CD8-positive, alpha-beta memory T cell (primary cell): ENCODE data around the gene GRN. TPM values are rescaled to one million over a fixed set of nuclear protein-coding genes. Genes with fewer than 3 reads are reported as not detected.
A peak's percentile ranks its signal among the peaks of the same experiment; 100 is the strongest.

Experiments used
- CTCF ChIA-PET: fragments of 350-600 bp; sonication (Branson Sonifier 250); formaldehyde crosslinking; loops from one replicate; lab custom pipeline; 2021; ENCODE audit warnings: antibody characterized with exemption; lab: Charles Lee
- POLR2A ChIA-PET: fragments of 350-600 bp; sonication (Branson Sonifier 250); formaldehyde crosslinking; loops from one replicate; lab custom pipeline; 2021; ENCODE audit warnings: antibody characterized with exemption; lab: Charles Lee
- DNase-seq, 5 donors: peaks; one replicate each; pipeline versions ENCODE4 v3.0.0 to v3.0.0-alpha.2; 2020 to 2022; ENCODE audit warnings: mixed read lengths in 1 of 5
- H3K27ac ChIP-seq: one replicate; pipeline ENCODE4 v1.7.0; 2013; ENCODE audit warnings: low read depth, mild to moderate bottlenecking, low read length, moderate library complexity
- H3K27me3 ChIP-seq: 2 replicates; pipeline ENCODE4 v1.7.0; 2013; ENCODE audit warnings: low read length, mild to moderate bottlenecking; ENCODE audit not compliant: insufficient read depth, poor library complexity, severe bottlenecking
- H3K36me3 ChIP-seq: 2 replicates; pipeline ENCODE4 v1.7.0; 2013; ENCODE audit warnings: mild to moderate bottlenecking, low read length, moderate library complexity; ENCODE audit not compliant: insufficient read depth
- H3K4me1 ChIP-seq: 2 replicates; pipeline ENCODE4 v1.7.0; 2013; ENCODE audit warnings: mild to moderate bottlenecking, low read length, moderate library complexity; ENCODE audit not compliant: insufficient read depth
- H3K4me3 ChIP-seq: 2 replicates; pipeline ENCODE4 v1.7.0; 2013; ENCODE audit warnings: mild to moderate bottlenecking, low read length
- H3K9me3 ChIP-seq: 2 replicates; pipeline ENCODE4 v1.7.0; 2013; ENCODE audit warnings: mild to moderate bottlenecking, low read length
- H3K27ac Mint-ChIP-seq, 8 donors: one replicate each; pipeline ENCODE4 v1.8.0; 2020 to 2021; ENCODE audit warnings: mixed read lengths in 8 of 8, mild to moderate bottlenecking in 6 of 8, inconsistent platforms in 3 of 8, moderate library complexity in 3 of 8
- H3K27me3 Mint-ChIP-seq, 2 donors: one replicate each; pipeline ENCODE4 v1.8.0; 2020 to 2021; ENCODE audit warnings: mixed read lengths in 2 of 2, mild to moderate bottlenecking in 1 of 2, moderate library complexity in 1 of 2
- H3K36me3 Mint-ChIP-seq, 3 donors: one replicate each; pipeline ENCODE4 v1.8.0; 2020 to 2021; ENCODE audit warnings: mixed read lengths in 3 of 3, inconsistent platforms in 1 of 3, mild to moderate bottlenecking in 1 of 3
- H3K4me1 Mint-ChIP-seq, 3 donors: one replicate each; pipeline ENCODE4 v1.8.0; 2020 to 2021; ENCODE audit warnings: mixed read lengths in 3 of 3, inconsistent platforms in 1 of 3, mild to moderate bottlenecking in 1 of 3
- H3K4me3 Mint-ChIP-seq, 7 donors: one replicate each; pipeline ENCODE4 v1.8.0; 2020 to 2021; ENCODE audit warnings: mixed read lengths in 7 of 7, mild to moderate bottlenecking in 6 of 7, moderate library complexity in 4 of 7, inconsistent platforms in 2 of 7
- H3K9me3 Mint-ChIP-seq, 5 donors: one replicate each; pipeline ENCODE4 v1.8.0; 2020 to 2022; ENCODE audit warnings: mixed read lengths in 5 of 5, mild to moderate bottlenecking in 3 of 5, moderate library complexity in 2 of 5, inconsistent platforms in 1 of 5
- polyA plus RNA-seq: library from polyadenylated mRNA; unstranded; fragments of 300-500 nt; fragmentation: Illumina TruSeq; gene quantifications from one replicate; pipeline ENCODE4 v1.2.3, GENCODE V29; 2021
- total RNA-seq, 2 experiments: library from RNA; stranded (reverse); gene quantifications; one replicate each; pipeline ENCODE4 v1.2.3, GENCODE V29; 2021

The GRN gene
- total and polyA plus RNA-seq, 3 experiments from 2014 or later, result 48.7 to 56.4 (median 50.3) TPM

DNA sequence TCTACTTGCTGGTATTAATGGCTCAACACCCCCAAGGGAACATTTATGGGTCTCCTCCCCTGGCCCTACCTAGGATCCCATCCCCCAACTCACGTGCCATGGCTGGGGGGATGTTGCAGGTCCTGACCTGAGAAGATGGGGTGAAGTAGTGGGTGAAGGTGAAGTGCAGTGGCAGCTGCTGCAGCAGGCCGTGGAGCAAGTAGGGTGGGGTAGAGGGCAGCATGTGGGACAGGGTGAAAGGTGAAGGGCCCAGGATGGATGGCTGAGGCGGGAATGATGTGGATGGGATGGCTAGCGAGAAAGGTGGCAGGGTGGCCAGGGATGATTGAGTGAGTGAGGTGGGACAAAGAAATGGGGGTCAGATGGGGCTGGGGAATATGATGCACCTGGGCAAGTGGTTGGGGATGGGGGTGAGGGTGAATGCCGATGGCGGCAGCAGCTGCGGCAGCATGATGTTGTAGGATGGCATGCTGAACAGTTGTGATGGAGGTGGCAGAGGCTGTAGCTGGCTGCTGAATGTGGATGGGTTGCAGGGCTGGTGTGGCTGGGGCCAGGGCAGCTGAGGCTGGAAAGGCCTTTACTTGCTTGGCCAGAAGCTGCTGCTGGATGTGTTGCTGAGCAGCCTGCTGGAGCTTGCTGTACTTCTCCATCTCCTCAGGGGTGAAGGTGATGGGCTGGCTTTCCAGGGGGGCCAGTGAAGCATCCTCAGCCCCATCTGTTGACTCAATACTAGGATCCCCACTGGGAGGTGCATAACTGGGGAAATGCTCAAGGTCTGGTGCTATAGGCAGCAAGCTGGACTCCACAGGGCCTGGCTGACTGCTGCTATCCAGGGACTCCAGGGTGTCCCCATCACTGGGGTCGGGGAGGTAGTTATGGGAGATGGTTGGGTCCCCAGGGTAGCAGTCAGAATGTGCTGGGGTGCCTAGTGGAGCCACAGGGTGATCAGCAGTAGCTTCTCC, 52.7 kb downstream of the GRN start:
- H3K4me3 ChIP-seq, result no peak overlapping the region
- H3K4me1 ChIP-seq, result no peaks in the 10 kb centered on the region
- CTCF ChIA-PET, result interaction anchor here (1.1 kb wide), 1 partner anchor 14 kb away, joined by 3 read pairs; no protein-coding TSS in a partner anchor
- POLR2A ChIA-PET, result interaction anchor here (0.8 kb wide), 1 partner anchor 1037 kb away, joined by 3 read pairs; no protein-coding TSS in a partner anchor
- peak overlapping the region in 3 of 8 donors; percentile 5 to 36 (median 22) for H3K27ac Mint-ChIP-seq
- no peak overlapping the region for H3K27ac ChIP-seq
- H3K4me1 Mint-ChIP-seq, result peaks cover 0 to 2% (median 0%) of the 10 kb centered on the region in 3 donors
- H3K27me3 Mint-ChIP-seq, result no peaks in the 10 kb centered on the region
- no peak overlapping the region for H3K4me3 Mint-ChIP-seq
- DNase-seq, result no peak
- peaks cover 4% of the 10 kb centered on the region for H3K36me3 ChIP-seq
- H3K27me3 ChIP-seq, result no peaks in the 10 kb centered on the region
- H3K9me3 Mint-ChIP-seq, result no peaks in the 10 kb centered on the region
- no peaks in the 10 kb centered on the region for H3K9me3 ChIP-seq
- peaks cover 0 to 62% (median 16%) of the 10 kb centered on the region in 3 donors for H3K36me3 Mint-ChIP-seq

DNA sequence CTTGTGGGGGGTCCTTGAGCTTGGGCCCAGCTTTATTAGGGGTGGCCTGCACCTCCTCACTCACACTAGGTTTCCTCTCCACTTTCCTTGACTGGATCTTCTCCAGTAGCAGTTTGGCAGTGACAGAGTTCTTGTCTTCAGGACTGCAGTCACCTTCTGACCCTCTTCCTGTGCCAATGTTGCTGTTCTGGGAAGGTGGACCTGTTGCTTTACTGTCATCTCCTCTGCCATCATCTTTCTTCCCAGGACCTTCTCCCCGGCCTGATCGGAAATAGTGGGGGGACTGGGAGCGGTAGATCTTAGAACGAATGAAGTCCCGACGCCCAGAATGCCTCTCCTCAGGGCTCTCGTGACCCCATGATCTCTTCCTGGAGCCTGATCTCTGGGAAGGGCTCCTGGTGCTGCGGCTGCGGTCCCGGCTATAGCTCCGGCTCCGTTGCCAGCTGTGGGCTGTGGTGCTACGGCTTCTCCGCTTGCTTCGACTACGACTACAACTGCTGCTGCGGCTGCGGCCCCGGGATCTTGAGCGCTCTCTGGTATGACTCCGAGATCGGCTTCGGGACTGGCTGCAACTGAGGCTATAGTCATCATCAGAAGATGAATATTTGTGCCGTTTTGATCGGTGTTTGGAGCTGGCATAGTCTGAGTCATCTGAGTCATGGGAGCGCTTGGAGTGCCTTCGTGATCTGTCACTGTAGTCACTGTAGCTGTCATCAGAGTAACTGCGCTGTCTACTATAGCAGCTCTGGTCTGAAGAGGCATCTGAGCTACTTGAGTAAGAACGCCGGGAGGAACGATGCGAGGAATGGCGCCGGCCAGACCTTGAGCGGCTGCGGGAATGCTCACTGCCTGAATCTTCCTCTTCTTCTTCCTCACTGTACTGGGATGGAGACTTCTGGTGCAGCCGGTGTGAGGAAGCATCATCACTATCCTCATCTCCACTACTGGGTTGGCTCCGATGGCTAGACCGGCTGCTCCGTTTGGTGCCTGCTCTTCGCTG, 53.9 kb downstream of the GRN start:
- Histone ChIP-seq H3K27ac (no peak overlapping the region), H3K36me3 (peaks cover 4% of the 10 kb centered on the region), H3K4me3 (no peak overlapping the region), H3K4me1 (no peaks in the 10 kb centered on the region), H3K27me3 (no peaks in the 10 kb centered on the region), H3K9me3 (no peaks in the 10 kb centered on the region)
- Mint-ChIP-seq H3K4me3 (no peak overlapping the region), H3K4me1 (peaks cover 0 to 2% (median 0%) of the 10 kb centered on the region in 3 donors), H3K9me3 (no peaks in the 10 kb centered on the region), H3K27ac (peak overlapping the region in 2 of 8 donors; percentile 27 to 43), H3K27me3 (no peaks in the 10 kb centered on the region), H3K36me3 (peaks cover 0 to 72% (median 18%) of the 10 kb centered on the region in 3 donors)
- DNase-seq, result no peak
- ChIA-PET CTCF (interaction anchor here (0.7 kb wide), 1 partner anchor 29 kb away, joined by 3 read pairs; no protein-coding TSS in a partner anchor), POLR2A (interaction anchor here (0.8 kb wide), 1 partner anchor 1038 kb away, joined by 3 read pairs; no protein-coding TSS in a partner anchor)

GRCh38 chr17:44400226-44400847, 55.2 kb downstream of the GRN start:
- Histone ChIP-seq H3K4me3 (no peak overlapping the region), H3K36me3 (peaks cover 4% of the 10 kb centered on the region), H3K4me1 (no peaks in the 10 kb centered on the region), H3K9me3 (no peaks in the 10 kb centered on the region), H3K27me3 (no peaks in the 10 kb centered on the region), H3K27ac (no peak overlapping the region)
- Mint-ChIP-seq H3K27ac (peak overlapping the region in 1 of 8 donors; percentile 41), H3K4me3 (no peak overlapping the region), H3K27me3 (no peaks in the 10 kb centered on the region), H3K36me3 (peaks cover 4 to 80% (median 20%) of the 10 kb centered on the region in 3 donors), H3K9me3 (no peaks in the 10 kb centered on the region), H3K4me1 (peaks cover 0 to 2% (median 0%) of the 10 kb centered on the region in 3 donors)
- ChIA-PET POLR2A (no interaction called here), CTCF (no interaction called here)
- no peak for DNase-seq

Other genes with a start within 250 kb of the GRN start
- 10 to 100 TPM; 22.7 to 24.2 TPM for gene HDAC5, start 221.7 kb upstream of the GRN start, total RNA-seq
- 38.1 TPM for gene HDAC5, start 221.7 kb upstream of the GRN start, polyA plus RNA-seq
- 10 to 100 TPM; 16.2 to 16.5 TPM for gene HROB, start 203.4 kb upstream of the GRN start, total RNA-seq
- not detected for gene HROB, start 203.4 kb upstream of the GRN start, polyA plus RNA-seq
- gene ASB16, start 174.6 kb upstream of the GRN start, total RNA-seq, result under 1 TPM in 1 of 2 experiments, not detected in 1; 0.11 TPM
- 0.10 TPM for gene ASB16, start 174.6 kb upstream of the GRN start, polyA plus RNA-seq
- 10 to 100 TPM; 20.8 to 22.5 TPM for gene TMUB2, start 158.3 kb upstream of the GRN start, total RNA-seq
- gene TMUB2, start 158.3 kb upstream of the GRN start, polyA plus RNA-seq, result 37.5 TPM
- 100 to 1,000 TPM in 1 of 2 experiments, 10 to 100 TPM in 1; 96.6 to 111 TPM for gene ATXN7L3, start 145.4 kb upstream of the GRN start, total RNA-seq
- 15.4 TPM for gene ATXN7L3, start 145.4 kb upstream of the GRN start, polyA plus RNA-seq
- gene UBTF, start 125.6 kb upstream of the GRN start, total RNA-seq, result 100 to 1,000 TPM; 186 to 199 TPM
- 78.0 TPM for gene UBTF, start 125.6 kb upstream of the GRN start, polyA plus RNA-seq
- gene SLC4A1, start 77.2 kb upstream of the GRN start, total RNA-seq, result not detected
- gene SLC4A1, start 77.2 kb upstream of the GRN start, polyA plus RNA-seq, result not detected
- gene RUNDC3A, start 36.7 kb upstream of the GRN start, total RNA-seq, result not detected
- not detected for gene RUNDC3A, start 36.7 kb upstream of the GRN start, polyA plus RNA-seq
- gene SLC25A39, start 20.5 kb upstream of the GRN start, total RNA-seq, result 100 to 1,000 TPM; 159 to 174 TPM
- 133 TPM for gene SLC25A39, start 20.5 kb upstream of the GRN start, polyA plus RNA-seq
- gene FAM171A2, start 18.6 kb downstream of the GRN start, total RNA-seq, result under 1 TPM; 0.33 to 0.35 TPM
- 0.28 TPM for gene FAM171A2, start 18.6 kb downstream of the GRN start, polyA plus RNA-seq
- under 1 TPM in 1 of 2 experiments, not detected in 1; 0.31 TPM for gene ITGA2B, start 44.3 kb downstream of the GRN start, total RNA-seq
- 0.12 TPM for gene ITGA2B, start 44.3 kb downstream of the GRN start, polyA plus RNA-seq
- 10 to 100 TPM; 41.6 to 43.3 TPM for gene GPATCH8, start 158.1 kb downstream of the GRN start, total RNA-seq
- 73.3 TPM for gene GPATCH8, start 158.1 kb downstream of the GRN start, polyA plus RNA-seq
- under 1 TPM in 1 of 2 experiments, not detected in 1; 0.11 TPM for gene FZD2, start 212.2 kb downstream of the GRN start, total RNA-seq
- not detected for gene FZD2, start 212.2 kb downstream of the GRN start, polyA plus RNA-seq